IMR-90 (cell line): Measurements from ENCODE around the gene HAVCR2. TPM values are rescaled to one million over a fixed set of nuclear protein-coding genes. Genes with fewer than 3 reads are reported as not detected.

ENCODE experiments used
- ATAC-seq: fragments of 200-7000 bp; cut with Tn5 transposase; 2 replicates; pipeline ENCODE4 v1.9.1; 2020; ENCODE audit warnings: low read depth, mild to moderate bottlenecking, moderate library complexity
- BruUV-seq: library from RNA; stranded (reverse); fragments of 400-500 nt; replicated peaks from 2 replicates; lab custom pipeline; 2021; lab: Mats Ljungman, UMichigan
- CTCF ChIA-PET: fragments of 300-600 bp; formaldehyde crosslinking; extraction: SDS; loops from one replicate; lab custom pipeline; 2021; ENCODE audit warnings: antibody characterized with exemption; lab: Yijun Ruan, JAX
- POLR2A ChIA-PET: fragments of 300-600 bp; sonication (Branson Sonifier 250); formaldehyde crosslinking; loops from one replicate; lab custom pipeline; 2022; ENCODE audit warnings: antibody characterized with exemption; ENCODE audit not compliant: unreplicated experiment; lab: Charles Lee
- DNase-seq: peaks from one replicate; pipeline ENCODE4 v3.0.0; 2013
- H2AFZ ChIP-seq: replicated peaks from 2 replicates; pipeline ENCODE3; 2013; ENCODE audit warnings: low read length, mild to moderate bottlenecking; ENCODE audit not compliant: poor library complexity
- H2AK5ac ChIP-seq: 2 replicates; pipeline ENCODE4 v1.6.1; 2013; ENCODE audit warnings: low read depth, low read length, inconsistent platforms
- H2AK9ac ChIP-seq: replicated peaks from 2 replicates; pipeline ENCODE3; 2013; ENCODE audit warnings: mild to moderate bottlenecking, low read depth, low read length, moderate library complexity; ENCODE audit not compliant: poor library complexity
- H2BK120ac ChIP-seq: 2 replicates; pipeline ENCODE4 v1.6.1; 2013; ENCODE audit warnings: low read depth, low read length, inconsistent platforms
- H2BK15ac ChIP-seq: 3 replicates; pipeline ENCODE4 v1.6.1; 2013; ENCODE audit warnings: low read depth, low read length, inconsistent platforms
- H2BK20ac ChIP-seq: 2 replicates; pipeline ENCODE4 v1.6.1; 2013; ENCODE audit warnings: low read depth, mild to moderate bottlenecking, inconsistent platforms, low read length, moderate library complexity
- H2BK5ac ChIP-seq: 2 replicates; pipeline ENCODE4 v1.6.1; 2013; ENCODE audit warnings: mild to moderate bottlenecking, low read depth, low read length, inconsistent platforms; ENCODE audit not compliant: poor library complexity, severe bottlenecking
- H3K14ac ChIP-seq: replicated peaks from 2 replicates; pipeline ENCODE4 v1.6.1; 2013; ENCODE audit warnings: low read depth, low read length, inconsistent platforms
- H3K18ac ChIP-seq: 2 replicates; pipeline ENCODE4 v1.6.1; 2013; ENCODE audit warnings: low read depth, low read length, control low read depth
- H3K23ac ChIP-seq: 2 replicates; pipeline ENCODE4 v1.6.1; 2013; ENCODE audit warnings: low read depth, low read length, inconsistent platforms
- H3K27ac ChIP-seq: 2 replicates; pipeline ENCODE4 v1.5.1; 2013; ENCODE audit warnings: mild to moderate bottlenecking, control low read depth, low read length; ENCODE audit not compliant: insufficient read depth
- H3K27me3 ChIP-seq: 2 replicates; pipeline ENCODE4 v1.6.1; 2013; ENCODE audit warnings: low read length; ENCODE audit not compliant: control insufficient read depth, insufficient read depth
- H3K36me3 ChIP-seq: 2 replicates; pipeline ENCODE4 v1.6.1; 2013; ENCODE audit warnings: low read length, mixed read lengths; ENCODE audit not compliant: control insufficient read depth, insufficient read depth
- H3K4ac ChIP-seq: 2 replicates; pipeline ENCODE4 v1.6.1; 2013; ENCODE audit warnings: low read depth, low read length, inconsistent platforms
- H3K4me1 ChIP-seq: 2 replicates; pipeline ENCODE4 v1.6.1; 2013; ENCODE audit warnings: low read length, mixed read lengths; ENCODE audit not compliant: control insufficient read depth, insufficient read depth
- H3K4me2 ChIP-seq: 2 replicates; pipeline ENCODE4 v1.6.1; 2013; ENCODE audit warnings: low read depth, mild to moderate bottlenecking, control low read depth, low read length, moderate library complexity
- H3K4me3 ChIP-seq: 2 replicates; pipeline ENCODE4 v1.5.1; 2013; ENCODE audit warnings: low read depth, mild to moderate bottlenecking, control low read depth, low read length, moderate library complexity; ENCODE audit not compliant: insufficient read depth
- H3K56ac ChIP-seq: 2 replicates; pipeline ENCODE4 v1.6.1; 2013; ENCODE audit warnings: low read length, inconsistent platforms; ENCODE audit not compliant: insufficient read depth; ENCODE audit errors: extremely low read depth
- H3K79me1 ChIP-seq, 2 experiments: 2 replicates each; pipeline ENCODE4 v1.6.1; 2013; ENCODE audit warnings: low read length in 2 of 2, inconsistent platforms in 1 of 2, low read depth in 1 of 2
- H3K9ac ChIP-seq: 2 replicates; pipeline ENCODE4 v1.6.1; 2013; ENCODE audit warnings: low read depth, low read length, control low read depth
- H3K9me1 ChIP-seq: 2 replicates; pipeline ENCODE4 v1.6.1; 2013; ENCODE audit warnings: low read length, inconsistent platforms; ENCODE audit not compliant: insufficient read depth
- H3K9me3 ChIP-seq: 2 replicates; pipeline ENCODE4 v1.6.1; 2013; ENCODE audit warnings: low read length; ENCODE audit not compliant: control insufficient read depth, insufficient read depth
- H4K20me1 ChIP-seq: 2 replicates; pipeline ENCODE4 v1.6.1; 2013; ENCODE audit warnings: low read length, inconsistent platforms; ENCODE audit not compliant: insufficient read depth
- H4K5ac ChIP-seq: 2 replicates; pipeline ENCODE4 v1.6.1; 2013; ENCODE audit warnings: mild to moderate bottlenecking, low read depth, low read length, control low read depth
- H4K8ac ChIP-seq, 2 experiments: 2 replicates each; pipeline ENCODE4 v1.6.1; 2013; ENCODE audit warnings: low read depth in 2 of 2, low read length in 2 of 2, control low read depth in 1 of 2, inconsistent platforms in 1 of 2
- H4K91ac ChIP-seq: 2 replicates; pipeline ENCODE4 v1.6.1; 2013; ENCODE audit warnings: low read depth, low read length, inconsistent platforms; ENCODE audit not compliant: insufficient read depth
- BHLHE40 ChIP-seq: fragments of 150-350 bp; IDR thresholded peaks from 2 replicates; pipeline ENCODE4 v1.6.1; 2016; ENCODE audit warnings: mild to moderate bottlenecking, low read depth, low read length
- CHD1 ChIP-seq: IDR thresholded peaks from 2 replicates; pipeline ENCODE4 v1.6.1; 2012; ENCODE audit warnings: low read depth, low read length, improper control_type of control experiment
- FOS ChIP-seq: fragments of 150-350 bp; IDR thresholded peaks from 2 replicates; pipeline ENCODE4 v1.6.1; 2016; ENCODE audit warnings: low read depth, low read length
- MAZ ChIP-seq: IDR thresholded peaks from 2 replicates; pipeline ENCODE4 v1.6.1; 2012; ENCODE audit warnings: low read depth, mild to moderate bottlenecking, low read length, improper control_type of control experiment, moderate library complexity, borderline replicate concordance
- MXI1 ChIP-seq: IDR thresholded peaks from 2 replicates; pipeline ENCODE4 v1.6.1; 2012; ENCODE audit warnings: low read depth, mild to moderate bottlenecking, low read length, moderate library complexity, borderline replicate concordance
- NFE2L2 ChIP-seq: fragments of 150-350 bp; IDR thresholded peaks from 2 replicates; pipeline ENCODE4 v1.6.1; 2016; ENCODE audit warnings: low read depth, mild to moderate bottlenecking, low read length
- POLR2A ChIP-seq: IDR thresholded peaks from 2 replicates; pipeline ENCODE4 v1.6.1; 2012; ENCODE audit warnings: mild to moderate bottlenecking, low read depth, low read length
- RAD21 ChIP-seq: IDR thresholded peaks from 2 replicates; pipeline ENCODE4 v1.6.1; 2012; ENCODE audit warnings: low read length, improper control_type of control experiment
- RCOR1 ChIP-seq: IDR thresholded peaks from 2 replicates; pipeline ENCODE4 v1.6.1; 2012; ENCODE audit warnings: mild to moderate bottlenecking, low read length, improper control_type of control experiment; ENCODE audit not compliant: insufficient replicate concordance
- RFX5 ChIP-seq: IDR thresholded peaks from 2 replicates; pipeline ENCODE4 v1.8.0; 2012; ENCODE audit warnings: low read depth, mild to moderate bottlenecking, low read length, moderate library complexity
- WGBS, 2 experiments: methylation state at CpG; one replicate each; pipeline versions ENCODE4 v1.1.5 to v1.1.7; 2013; ENCODE audit warnings: missing lambda C conversion rate in 2 of 2; ENCODE audit not compliant: insufficient read length in 1 of 2; ENCODE audit errors: extremely low coverage in 2 of 2; 5-methylcytosine and 5-hydroxymethylcytosine counted together
- dilution Hi-C: fragments of 300-500 bp; cut with HindIII; formaldehyde crosslinking; loops from one replicate; pipeline ENCODE4 v1.14.3; 2018; ENCODE audit warnings: low sequenced_read_pairs; ENCODE audit not compliant: unreplicated experiment
- in situ Hi-C: fragments of 300-500 bp; cut with MboI; formaldehyde crosslinking; loops from 3 replicates; pipeline ENCODE4 v1.14.3; 2019; ENCODE audit warnings: low sequenced_read_pairs, inconsistent platforms, mixed read lengths
- intact Hi-C: fragments of 100-400 bp; cut with micrococcal nuclease; formaldehyde crosslinking; loops from 2 replicates; pipeline ENCODE4 v1.10.0; 2022
- polyA plus RNA-seq, 3 experiments: library from polyadenylated mRNA; depleted of rRNA; stranded (reverse); fragments of >200 nt; gene quantifications; 2 replicates each; pipeline ENCODE4 v1.2.3, GENCODE V29; 2012; ENCODE audit warnings: low replicate concordance in 1 of 3
- total RNA-seq: library from RNA; depleted of rRNA; stranded (reverse); fragments of >200 nt; gene quantifications from 2 replicates; pipeline ENCODE4 v1.2.3, GENCODE V29; 2012
- TF ChIP-seq, protein P1 (sequence below): fragments of 150-350 bp; IDR thresholded peaks from 2 replicates; pipeline ENCODE4 v1.6.1; 2017; ENCODE audit warnings: mild to moderate bottlenecking, antibody characterized with exemption, low read length, low read depth
- TF ChIP-seq, protein P2 (sequence below): fragments of 150-350 bp; IDR thresholded peaks from 2 replicates; pipeline ENCODE4 v1.6.1; 2016; ENCODE audit warnings: low read depth, mild to moderate bottlenecking, low read length, moderate library complexity, borderline replicate concordance

The HAVCR2 gene
- total and polyA plus RNA-seq, 2 of the 4 experiments (the other 2 are of a cell fraction) = under 0.01 to 0.07 TPM

DNA sequence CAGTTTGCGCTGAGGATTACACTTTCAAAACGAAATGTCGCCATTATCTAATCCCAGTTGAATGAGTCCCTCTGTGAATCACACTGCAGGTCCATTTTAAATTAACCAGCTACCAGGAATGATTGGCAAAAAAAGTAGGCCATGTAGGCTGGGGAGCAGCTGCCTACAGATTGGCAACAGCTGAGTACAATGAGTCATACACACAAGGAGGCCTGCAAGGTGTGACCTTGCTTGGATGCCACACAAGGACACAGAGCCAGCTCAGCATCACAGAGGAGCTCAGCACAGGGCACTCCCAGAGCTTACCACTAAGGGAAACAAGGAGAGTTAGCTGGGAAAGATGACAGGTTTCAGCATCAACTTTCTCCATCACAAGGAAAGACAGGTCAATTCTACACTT is 62.8 kb downstream of the HAVCR2 start:
- intact Hi-C loops = no loop called here

More for the DNA sequence above, 62.8 kb downstream of the HAVCR2 start:
- no peak overlapping the region for H2BK5ac ChIP-seq
- TF ChIP-seq RAD21 = no peak
- no peak for TF ChIP-seq BHLHE40
- TF ChIP-seq RFX5 = no peak
- no peak for TF ChIP-seq POLR2A
- no peak for TF ChIP-seq RCOR1
- TF ChIP-seq, protein P1, sequence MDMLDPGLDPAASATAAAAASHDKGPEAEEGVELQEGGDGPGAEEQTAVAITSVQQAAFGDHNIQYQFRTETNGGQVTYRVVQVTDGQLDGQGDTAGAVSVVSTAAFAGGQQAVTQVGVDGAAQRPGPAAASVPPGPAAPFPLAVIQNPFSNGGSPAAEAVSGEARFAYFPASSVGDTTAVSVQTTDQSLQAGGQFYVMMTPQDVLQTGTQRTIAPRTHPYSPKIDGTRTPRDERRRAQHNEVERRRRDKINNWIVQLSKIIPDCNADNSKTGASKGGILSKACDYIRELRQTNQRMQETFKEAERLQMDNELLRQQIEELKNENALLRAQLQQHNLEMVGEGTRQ = no peak
- TF ChIP-seq MXI1 = no peak
- TF ChIP-seq, protein P2, sequence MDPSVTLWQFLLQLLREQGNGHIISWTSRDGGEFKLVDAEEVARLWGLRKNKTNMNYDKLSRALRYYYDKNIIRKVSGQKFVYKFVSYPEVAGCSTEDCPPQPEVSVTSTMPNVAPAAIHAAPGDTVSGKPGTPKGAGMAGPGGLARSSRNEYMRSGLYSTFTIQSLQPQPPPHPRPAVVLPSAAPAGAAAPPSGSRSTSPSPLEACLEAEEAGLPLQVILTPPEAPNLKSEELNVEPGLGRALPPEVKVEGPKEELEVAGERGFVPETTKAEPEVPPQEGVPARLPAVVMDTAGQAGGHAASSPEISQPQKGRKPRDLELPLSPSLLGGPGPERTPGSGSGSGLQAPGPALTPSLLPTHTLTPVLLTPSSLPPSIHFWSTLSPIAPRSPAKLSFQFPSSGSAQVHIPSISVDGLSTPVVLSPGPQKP = no peak
- no peak for TF ChIP-seq CHD1
- TF ChIP-seq MAZ = no peak
- TF ChIP-seq FOS = no peak
- no peak for TF ChIP-seq NFE2L2
- H3K23ac ChIP-seq = no peak overlapping the region
- no peak overlapping the region for H2AFZ ChIP-seq
- no peak overlapping the region for H4K8ac ChIP-seq
- H3K18ac ChIP-seq = no peak overlapping the region
- no peak overlapping the region for H2AK9ac ChIP-seq
- CTCF ChIA-PET = no interaction called here
- no peak overlapping the region for H4K91ac ChIP-seq
- no peak overlapping the region for H2BK15ac ChIP-seq
- H3K14ac ChIP-seq = no peak overlapping the region
- ATAC-seq (no peak), DNase-seq (no peak)
- H3K36me3 ChIP-seq = no peaks in the 10 kb centered on the region
- H3K4me3 ChIP-seq = no peak overlapping the region
- in situ Hi-C loops = no loop called here
- H4K5ac ChIP-seq = no peak overlapping the region
- H3K4me1 ChIP-seq = no peaks in the 10 kb centered on the region
- H2BK20ac ChIP-seq = no peak overlapping the region
- H2AK5ac ChIP-seq = no peak overlapping the region
- H3K9me1 ChIP-seq = no peaks in the 10 kb centered on the region
- H3K9ac ChIP-seq = no peak overlapping the region
- no peaks in the 10 kb centered on the region for H4K20me1 ChIP-seq
- no TSS peak for BruUV-seq
- no peaks in the 10 kb centered on the region for H3K79me1 ChIP-seq
- POLR2A ChIA-PET = no interaction called here
- H3K56ac ChIP-seq = no peak overlapping the region
- H3K27ac ChIP-seq = no peak overlapping the region
- WGBS, 2 experiments = no CpG with 5 or more reads among the region's 3 CpGs
- no peak overlapping the region for H2BK120ac ChIP-seq
- no peak overlapping the region for H3K4me2 ChIP-seq
- dilution Hi-C loops = no loop called here
- H3K9me3 ChIP-seq = no peaks in the 10 kb centered on the region
- H3K27me3 ChIP-seq = no peaks in the 10 kb centered on the region
- H3K4ac ChIP-seq = no peak overlapping the region
